NCI-H2227 (cell line): ENCODE results near the gene STUB1.
A peak's percentile ranks its signal among the peaks of the same experiment; 100 is the strongest.
"Not testable (repeated sequence)": the region's sequence is repeated elsewhere in the genome, so short reads cannot be mapped to it uniquely, and the experiment has no call there.

Source experiments
- DNase-seq: peaks from one replicate; lab custom pipeline; 2025; ENCODE audit not compliant: unreplicated experiment; lab: John Stamatoyannopoulos, UW

STUB1 gene

GRCh38 chr16:678209-678857, 1.9 kb upstream of the STUB1 start:
- no peak for DNase-seq

- peak; percentile 90 for DNase-seq
Measured at GRCh38 chr16:678858-679813, 1.1 kb upstream of the STUB1 start.

GRCh38 chr16:680625-680945, 375 bp downstream of the STUB1 start:
- no peak for DNase-seq

GRCh38 chr16:680967-681745, 946 bp downstream of the STUB1 start:
- DNase-seq, result peak; percentile 48

GRCh38 chr16:681746-682427, 1.7 kb downstream of the STUB1 start:
- no peak for DNase-seq

GRCh38 chr16:682493-683395, 2.5 kb downstream of the STUB1 start:
- no peak for DNase-seq

GRCh38 chr16:683396-684070, 3.3 kb downstream of the STUB1 start:
- DNase-seq, result no peak

GRCh38 chr16:684071-684794, 4.0 kb downstream of the STUB1 start, which contains the start of gene JMJD8:
JMJD8 (minus strand) TSS chr16:684334; CDS start chr16:684319, 15 bp downstream.
- DNase-seq, result peak; percentile 91

- DNase-seq, result no peak
Measured at GRCh38 chr16:684961-685696, 4.9 kb downstream of the STUB1 start.

GRCh38 chr16:685967-686366, 5.8 kb downstream of the STUB1 start:
- DNase-seq, result peak; percentile 28

- DNase-seq, result no peak
Measured at GRCh38 chr16:686459-687260, 6.5 kb downstream of the STUB1 start.

- DNase-seq, result no peak
Measured at GRCh38 chr16:687499-687898, 7.3 kb downstream of the STUB1 start.

- no peak for DNase-seq
Measured at GRCh38 chr16:689175-689897, 9.1 kb downstream of the STUB1 start.

- DNase-seq, result not testable (repeated sequence)
Measured at GRCh38 chr16:691242-691641, 11.0 kb downstream of the STUB1 start.

- no peak for DNase-seq
Measured at GRCh38 chr16:692356-693108, 12.3 kb downstream of the STUB1 start.

- no peak for DNase-seq
Measured at GRCh38 chr16:693364-693763, 13.2 kb downstream of the STUB1 start.
